ENCODE data around the gene PCED1A.
"Not testable (repeated sequence)": the region's sequence is repeated elsewhere in the genome, so short reads cannot be mapped to it uniquely, and the experiment has no call there.

The PCED1A gene

GRCh38 chr20:2826655-2827054 is 13.8 kb downstream of the PCED1A start:
- no peak for DNase-seq (ENCODE audit: low read depth in 2 of 2)

- DNase-seq (ENCODE audit: low read depth in 2 of 2) = no peak
Measured at GRCh38 chr20:2825761-2826160, 14.7 kb downstream of the PCED1A start.

GRCh38 chr20:2822073-2822472 is 18.4 kb downstream of the PCED1A start:
- no peak for DNase-seq (ENCODE audit: low read depth in 2 of 2)

- DNase-seq (ENCODE audit: low read depth in 2 of 2) = no peak
Measured at GRCh38 chr20:2820896-2821869, 19.3 kb downstream of the PCED1A start.

GRCh38 chr20:2820084-2820895 is 20.2 kb downstream of the PCED1A start:
- DNase-seq (ENCODE audit: low read depth in 2 of 2) = no peak

- no peak for DNase-seq (ENCODE audit: low read depth in 2 of 2)
Measured at GRCh38 chr20:2817891-2818595, 22.4 kb downstream of the PCED1A start.

GRCh38 chr20:2817341-2817726 is 23.1 kb downstream of the PCED1A start:
- DNase-seq (ENCODE audit: low read depth in 2 of 2) = no peak

GRCh38 chr20:2816583-2817340 is 23.7 kb downstream of the PCED1A start:
- DNase-seq (ENCODE audit: low read depth in 2 of 2) = no peak

GRCh38 chr20:2816030-2816582 is 24.3 kb downstream of the PCED1A start, which contains the start of gene TMEM239:
TSS of gene TMEM239 (plus strand) at chr20:2816364. CDS start at chr20:2816555, 191 bp downstream.
- no peak for DNase-seq (ENCODE audit: low read depth in 2 of 2)

- no peak for DNase-seq (ENCODE audit: low read depth in 2 of 2)
Measured at GRCh38 chr20:2815242-2815900, 25.1 kb downstream of the PCED1A start.

- DNase-seq (ENCODE audit: low read depth in 2 of 2) = no peak
Measured at GRCh38 chr20:2814587-2815051, 25.8 kb downstream of the PCED1A start, which contains the start of gene C20orf141. TSS of gene C20orf141 (plus strand) at chr20:2814987. CDS start at chr20:2815185, 198 bp downstream.

GRCh38 chr20:2814076-2814475 is 26.4 kb downstream of the PCED1A start:
- no peak for DNase-seq (ENCODE audit: low read depth in 2 of 2)

GRCh38 chr20:2812189-2812588 is 28.3 kb downstream of the PCED1A start:
- DNase-seq (ENCODE audit: low read depth in 2 of 2) = no peak

GRCh38 chr20:2809690-2810089 is 30.8 kb downstream of the PCED1A start:
- DNase-seq (ENCODE audit: low read depth in 2 of 2) = no peak

GRCh38 chr20:2807929-2808328 is 32.5 kb downstream of the PCED1A start:
- DNase-seq (ENCODE audit: low read depth in 2 of 2) = not testable (repeated sequence)

GRCh38 chr20:2807019-2807418 is 33.4 kb downstream of the PCED1A start:
- DNase-seq (ENCODE audit: low read depth in 2 of 2) = no peak

- no peak for DNase-seq (ENCODE audit: low read depth in 2 of 2)
Measured at GRCh38 chr20:2806351-2806701, 34.1 kb downstream of the PCED1A start.

- DNase-seq (ENCODE audit: low read depth in 2 of 2) = no peak
Measured at GRCh38 chr20:2805689-2806350, 34.6 kb downstream of the PCED1A start.

- no peak for DNase-seq (ENCODE audit: low read depth in 2 of 2)
Measured at GRCh38 chr20:2804852-2805688, 35.4 kb downstream of the PCED1A start.
